ENCODE results near the gene FAM120A. TPM values are rescaled to one million over a fixed set of nuclear protein-coding genes. Genes with fewer than 3 reads are reported as not detected.

The FAM120A gene
- total RNA-seq: 100 to 1,000 TPM; 115 to 154 TPM

- intact Hi-C loops (cut with DNase I, micrococcal nuclease): loop anchor here (1.0 to 10.0 kb wide), 17 partner anchors 51 to 1866 kb away; partner anchors contain the start of genes BICD2 (in 1 of the 2), CENPP (in 1 of the 2), FANCC (in 1 of the 2) and IARS1 (in 1 of the 2)
- ChIA-PET POLR2A (interaction anchor here (0.7 kb wide), 1 partner anchor 74 kb away, joined by 3 read pairs; no protein-coding TSS in a partner anchor), CTCF (interaction anchor here (0.7 to 1.1 kb wide), 2 partner anchors 115 to 207 kb away, joined by 3 to 6 read pairs; no protein-coding TSS in a partner anchor)
- Mint-ChIP-seq H3K36me3 (ENCODE audit: low read depth) (peaks cover 47% of the 10 kb centered on the region), H3K9me3 (ENCODE audit: low read depth) (no peaks in the 10 kb centered on the region), H3K4me1 (peaks cover 30% of the 10 kb centered on the region), H3K4me3 (peak within 1 kb of the TSS; percentile 89), H3K27me3 (no peaks in the 10 kb centered on the region), H3K27ac (peak within 1 kb of the TSS; percentile 96)
- DNase-seq (peak; percentile 87), ATAC-seq (peak; percentile 78)
Measured at GRCh38 chr9:93450945-93451815, at the start of gene FAM120A. Gene FAM120A (plus strand): TSS chr9:93451685. CDS start chr9:93451916, 231 bp downstream.

GRCh38 chr9:93406371-93406770 is 45.1 kb upstream of the FAM120A start:
- H3K4me3 Mint-ChIP-seq: no peak overlapping the region
- CTCF ChIA-PET: no interaction called here

GRCh38 chr9:93413530-93413929 is 38.0 kb upstream of the FAM120A start:
- no peak for DNase-seq
- H3K27me3 Mint-ChIP-seq: peaks cover 19% of the 10 kb centered on the region
- no peak for ATAC-seq
- ChIA-PET CTCF (no interaction called here), POLR2A (no interaction called here)
- intact Hi-C loops (cut with DNase I, micrococcal nuclease): no loop called here
- peaks cover 7% of the 10 kb centered on the region for H3K9me3 Mint-ChIP-seq (ENCODE audit: low read depth)
- H3K27ac Mint-ChIP-seq: no peak overlapping the region
- H3K4me1 Mint-ChIP-seq: peaks cover 10% of the 10 kb centered on the region
- no peak overlapping the region for H3K4me3 Mint-ChIP-seq
- peaks cover 2% of the 10 kb centered on the region for H3K36me3 Mint-ChIP-seq (ENCODE audit: low read depth)

More at GRCh38 chr9:93406371-93406770, 45.1 kb upstream of the FAM120A start:
- ATAC-seq (no peak), DNase-seq (no peak)
- H3K9me3 Mint-ChIP-seq (ENCODE audit: low read depth): no peaks in the 10 kb centered on the region
- H3K4me1 Mint-ChIP-seq: no peaks in the 10 kb centered on the region
- POLR2A ChIA-PET: no interaction called here
- H3K36me3 Mint-ChIP-seq (ENCODE audit: low read depth): no peaks in the 10 kb centered on the region
- peaks cover 17% of the 10 kb centered on the region for H3K27me3 Mint-ChIP-seq
- H3K27ac Mint-ChIP-seq: no peak overlapping the region
- intact Hi-C loops (cut with DNase I, micrococcal nuclease): no loop called here

- intact Hi-C loops (cut with DNase I, micrococcal nuclease): no loop called here
- Mint-ChIP-seq H3K27me3 (peaks cover 14% of the 10 kb centered on the region), H3K36me3 (ENCODE audit: low read depth) (peaks cover 4% of the 10 kb centered on the region), H3K4me3 (no peak overlapping the region), H3K4me1 (peaks cover 10% of the 10 kb centered on the region), H3K9me3 (ENCODE audit: low read depth) (peaks cover 12% of the 10 kb centered on the region), H3K27ac (no peak overlapping the region)
- ATAC-seq (no peak), DNase-seq (no peak)
- ChIA-PET POLR2A (interaction anchor here (0.7 kb wide), 1 partner anchor 51 kb away, joined by 7 read pairs; no protein-coding TSS in a partner anchor), CTCF (interaction anchor here (1.0 to 1.4 kb wide), 2 partner anchors 8 to 10 kb away, joined by 3 to 5 read pairs; no protein-coding TSS in a partner anchor)
Measured at GRCh38 chr9:93415176-93415690, 36.3 kb upstream of the FAM120A start.

GRCh38 chr9:93416530-93417235 is 34.8 kb upstream of the FAM120A start:
- Mint-ChIP-seq H3K4me3 (no peak overlapping the region), H3K27ac (no peak overlapping the region), H3K4me1 (peaks cover 10% of the 10 kb centered on the region), H3K9me3 (ENCODE audit: low read depth) (peaks cover 12% of the 10 kb centered on the region), H3K36me3 (ENCODE audit: low read depth) (peaks cover 4% of the 10 kb centered on the region), H3K27me3 (peaks cover 9% of the 10 kb centered on the region)
- DNase-seq (no peak), ATAC-seq (no peak)
- CTCF ChIA-PET: no interaction called here
- POLR2A ChIA-PET: no interaction called here
- intact Hi-C loops (cut with DNase I, micrococcal nuclease): no loop called here

- ATAC-seq (no peak), DNase-seq (no peak)
- CTCF ChIA-PET: no interaction called here
- peaks cover 12% of the 10 kb centered on the region for H3K9me3 Mint-ChIP-seq (ENCODE audit: low read depth)
- H3K36me3 Mint-ChIP-seq (ENCODE audit: low read depth): peaks cover 4% of the 10 kb centered on the region
- intact Hi-C loops (cut with DNase I, micrococcal nuclease): no loop called here
- POLR2A ChIA-PET: no interaction called here
- H3K27ac Mint-ChIP-seq: no peak overlapping the region
- H3K4me1 Mint-ChIP-seq: peaks cover 10% of the 10 kb centered on the region
- no peak overlapping the region for H3K4me3 Mint-ChIP-seq
- H3K27me3 Mint-ChIP-seq: peaks cover 6% of the 10 kb centered on the region
Measured at GRCh38 chr9:93417538-93417937, 33.9 kb upstream of the FAM120A start.

- POLR2A ChIA-PET: interaction anchor here (0.6 kb wide), 1 partner anchor 34 kb away, joined by 5 read pairs; the partner anchor contains the start of gene FAM120AOS
- CTCF ChIA-PET: interaction anchor here (0.7 to 1.4 kb wide), 2 partner anchors 9 to 102 kb away, joined by 3 read pairs; no protein-coding TSS in a partner anchor
- DNase-seq (no peak), ATAC-seq (no peak)
- no peak overlapping the region for H3K27ac Mint-ChIP-seq
- intact Hi-C loops (cut with DNase I, micrococcal nuclease): no loop called here
- H3K4me3 Mint-ChIP-seq: no peak overlapping the region
- peaks cover 8% of the 10 kb centered on the region for H3K27me3 Mint-ChIP-seq
- H3K9me3 Mint-ChIP-seq (ENCODE audit: low read depth): peaks cover 12% of the 10 kb centered on the region
- H3K36me3 Mint-ChIP-seq (ENCODE audit: low read depth): peaks cover 4% of the 10 kb centered on the region
- H3K4me1 Mint-ChIP-seq: peaks cover 10% of the 10 kb centered on the region
Measured at GRCh38 chr9:93419023-93419422, 32.5 kb upstream of the FAM120A start.

- no peaks in the 10 kb centered on the region for H3K4me1 Mint-ChIP-seq
- H3K4me3 Mint-ChIP-seq: no peak overlapping the region
- peaks cover 2% of the 10 kb centered on the region for H3K36me3 Mint-ChIP-seq (ENCODE audit: low read depth)
- ChIA-PET POLR2A (interaction anchor here (0.5 to 0.6 kb wide), 2 partner anchors 210 to 306 kb away, joined by 3 read pairs; no protein-coding TSS in a partner anchor), CTCF (interaction anchor here (0.7 to 1.0 kb wide), 2 partner anchors 8 to 67 kb away, joined by 3 to 4 read pairs; no protein-coding TSS in a partner anchor)
- H3K27me3 Mint-ChIP-seq: peaks cover 13% of the 10 kb centered on the region
- H3K9me3 Mint-ChIP-seq (ENCODE audit: low read depth): peaks cover 5% of the 10 kb centered on the region
- no peak overlapping the region for H3K27ac Mint-ChIP-seq
- DNase-seq (no peak), ATAC-seq (no peak)
- intact Hi-C loops (cut with DNase I, micrococcal nuclease): no loop called here
Measured at GRCh38 chr9:93422977-93423616, 28.4 kb upstream of the FAM120A start.

GRCh38 chr9:93427655-93428379 is 23.7 kb upstream of the FAM120A start:
- Mint-ChIP-seq H3K4me3 (no peak overlapping the region), H3K36me3 (ENCODE audit: low read depth) (no peaks in the 10 kb centered on the region), H3K4me1 (no peaks in the 10 kb centered on the region), H3K27ac (no peak overlapping the region), H3K9me3 (ENCODE audit: low read depth) (no peaks in the 10 kb centered on the region), H3K27me3 (peaks cover 9% of the 10 kb centered on the region)
- DNase-seq (peak; percentile 36), ATAC-seq (no peak)
- CTCF ChIA-PET: interaction anchor here (1.1 kb wide), 1 partner anchor 9 kb away, joined by 3 read pairs; no protein-coding TSS in a partner anchor
- POLR2A ChIA-PET: no interaction called here
- intact Hi-C loops (cut with DNase I, micrococcal nuclease): loop anchor here in 1 of 2 experiments (5.0 kb wide), 1 partner anchor 266 kb away; no protein-coding TSS in a partner anchor

GRCh38 chr9:93431539-93432105 is 19.9 kb upstream of the FAM120A start:
- H3K4me3 Mint-ChIP-seq: no peak overlapping the region
- peaks cover 3% of the 10 kb centered on the region for H3K27me3 Mint-ChIP-seq
- peaks cover 2% of the 10 kb centered on the region for H3K36me3 Mint-ChIP-seq (ENCODE audit: low read depth)
- H3K4me1 Mint-ChIP-seq: no peaks in the 10 kb centered on the region
- intact Hi-C loops (cut with DNase I, micrococcal nuclease): no loop called here
- POLR2A ChIA-PET: no interaction called here
- DNase-seq (no peak), ATAC-seq (no peak)
- H3K9me3 Mint-ChIP-seq (ENCODE audit: low read depth): no peaks in the 10 kb centered on the region
- CTCF ChIA-PET: interaction anchor here (0.7 kb wide), 1 partner anchor 1268 kb away, joined by 3 read pairs; no protein-coding TSS in a partner anchor
- H3K27ac Mint-ChIP-seq: no peak overlapping the region
